Activated naive CD4-positive, alpha-beta T cell treated with anti-CD3 and anti-CD28 coated beads, Interleukin-2, amount 10 ng/mL, durations not matched to agents 7 days and 5 days (primary cell): ENCODE data around the gene TGIF1.
"Not testable (repeated sequence)": the region's sequence is repeated elsewhere in the genome, so short reads cannot be mapped to it uniquely, and the experiment has no call there.

Experiments used
- CTCF ChIA-PET: fragments of 350-600 bp; sonication (Branson Sonifier 250); formaldehyde crosslinking; loops from one replicate; lab custom pipeline; 2021; ENCODE audit warnings: antibody characterized with exemption; lab: Charles Lee
- DNase-seq: peaks from one replicate; pipeline ENCODE4 v3.0.0-alpha.2; 2020
- H3K27ac Mint-ChIP-seq: one replicate; pipeline ENCODE4 v1.8.0; 2021; ENCODE audit warnings: mild to moderate bottlenecking, moderate library complexity, mixed read lengths
- H3K27me3 Mint-ChIP-seq: one replicate; pipeline ENCODE4 v1.8.0; 2021; ENCODE audit warnings: mild to moderate bottlenecking, mixed read lengths
- H3K36me3 Mint-ChIP-seq: one replicate; pipeline ENCODE4 v1.8.0; 2021; ENCODE audit warnings: mixed read lengths
- H3K4me1 Mint-ChIP-seq: one replicate; pipeline ENCODE4 v1.8.0; 2021; ENCODE audit warnings: mixed read lengths
- H3K4me3 Mint-ChIP-seq: one replicate; pipeline ENCODE4 v1.8.0; 2021; ENCODE audit warnings: mild to moderate bottlenecking, moderate library complexity, mixed read lengths
- H3K9me3 Mint-ChIP-seq: one replicate; pipeline ENCODE4 v1.8.0; 2021; ENCODE audit warnings: mixed read lengths

Gene TGIF1

GRCh38 chr18:3450012-3450798 lies at the start of gene TGIF1:
Gene TGIF1 (plus strand): TSS chr18:3450172. CDS start chr18:3450490, 318 bp downstream.
- CTCF ChIA-PET = interaction anchor here (0.5 to 7.5 kb wide), 6 partner anchors 9 to 215 kb away, joined by 3 to 69 read pairs (median 24); partner anchors contain the start of gene MYL12A
- peak; percentile 75 for DNase-seq
- peaks cover 53% of the 10 kb centered on the region for H3K4me1 Mint-ChIP-seq

GRCh38 chr18:3400567-3401296 lies 49.2 kb upstream of the TGIF1 start:
- Mint-ChIP-seq H3K27ac (no peak overlapping the region), H3K36me3 (no peaks in the 10 kb centered on the region), H3K4me1 (peaks cover 9% of the 10 kb centered on the region), H3K4me3 (no peak overlapping the region), H3K9me3 (peaks cover 3% of the 10 kb centered on the region), H3K27me3 (no peaks in the 10 kb centered on the region)
- DNase-seq = no peak
- CTCF ChIA-PET = interaction anchor here (0.7 kb wide), 1 partner anchor 19 kb away, joined by 3 read pairs; no protein-coding TSS in a partner anchor

More at GRCh38 chr18:3450012-3450798, at the start of gene TGIF1:
- Mint-ChIP-seq H3K27me3 (peaks cover 12% of the 10 kb centered on the region), H3K27ac (peak within 1 kb of the TSS; percentile 100), H3K36me3 (peaks cover 2% of the 10 kb centered on the region), H3K9me3 (no peaks in the 10 kb centered on the region), H3K4me3 (peak within 1 kb of the TSS; percentile 94)

DNA sequence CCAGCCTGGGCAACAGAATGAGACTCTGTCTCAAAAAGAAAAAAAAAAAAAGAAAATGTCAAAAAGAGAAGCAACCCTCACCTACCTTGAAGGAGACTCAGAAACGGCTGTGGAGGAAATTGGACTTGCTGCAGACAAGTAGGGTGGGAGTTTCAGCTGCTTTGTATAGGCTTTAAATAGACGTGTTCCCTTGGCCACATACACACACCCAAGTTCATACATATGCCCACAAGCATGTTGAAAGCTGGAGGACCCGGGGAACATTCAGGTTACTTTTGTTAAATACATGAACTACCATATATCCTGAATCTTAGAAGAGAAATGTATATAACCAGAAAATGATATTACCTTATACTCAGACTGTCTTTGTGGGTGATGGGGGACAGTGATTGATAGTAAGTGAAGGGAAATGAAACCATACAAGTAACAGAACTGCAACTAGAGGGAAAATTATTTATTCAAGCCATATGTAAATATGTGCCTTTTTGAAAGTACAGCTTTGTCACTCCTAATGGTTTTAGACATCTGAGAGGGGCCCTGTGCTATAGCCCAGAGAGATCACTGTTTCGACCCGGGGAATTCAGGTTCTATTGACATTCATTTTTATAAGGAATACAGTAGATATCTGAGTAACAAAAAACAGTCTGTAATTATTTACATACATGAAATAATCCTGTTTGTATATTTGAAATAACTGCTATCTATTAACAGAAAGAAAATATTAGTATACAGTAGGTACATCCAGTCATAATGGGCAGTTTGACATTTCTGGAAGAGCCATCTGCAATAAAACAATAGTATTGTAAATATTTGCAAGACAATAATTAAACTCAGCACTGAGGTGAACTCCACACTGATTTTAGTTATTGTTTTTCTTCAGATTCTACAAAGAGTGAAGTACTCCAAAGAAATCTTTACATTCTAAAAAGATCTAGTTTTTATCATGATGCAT lies 48.0 kb upstream of the TGIF1 start:
- no peak for DNase-seq
- CTCF ChIA-PET = interaction anchor here (0.7 kb wide), 1 partner anchor 20 kb away, joined by 3 read pairs; no protein-coding TSS in a partner anchor
- Mint-ChIP-seq H3K4me1 (peaks cover 17% of the 10 kb centered on the region), H3K36me3 (no peaks in the 10 kb centered on the region), H3K9me3 (peaks cover 3% of the 10 kb centered on the region), H3K4me3 (no peak overlapping the region), H3K27me3 (no peaks in the 10 kb centered on the region), H3K27ac (no peak overlapping the region)

- no peak for DNase-seq
- Mint-ChIP-seq H3K9me3 (peaks cover 3% of the 10 kb centered on the region), H3K4me3 (no peak overlapping the region), H3K36me3 (no peaks in the 10 kb centered on the region), H3K27me3 (no peaks in the 10 kb centered on the region), H3K4me1 (peaks cover 17% of the 10 kb centered on the region), H3K27ac (no peak overlapping the region)
- CTCF ChIA-PET = no interaction called here
These were observed 47.0 kb upstream of the TGIF1 start for GRCh38 chr18:3402982-3403451.

DNA sequence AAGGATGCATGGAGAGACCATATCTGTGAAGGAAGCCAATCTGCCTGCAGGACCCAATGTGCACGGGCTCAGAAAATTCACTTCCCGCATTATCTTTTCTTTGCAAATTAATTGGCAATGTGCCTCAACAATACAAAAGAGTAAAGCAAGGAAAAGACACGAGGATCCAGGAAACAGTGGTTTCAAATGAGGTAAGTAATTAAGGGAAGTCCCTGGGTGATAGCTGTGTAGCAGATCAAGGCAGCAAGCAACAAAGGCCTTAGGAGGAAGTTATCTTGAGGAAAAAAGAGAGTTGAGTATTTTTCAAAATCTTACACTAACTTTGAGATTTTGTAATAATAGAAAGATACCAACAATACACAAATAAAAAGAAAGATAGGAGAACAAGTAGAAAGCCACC lies 44.3 kb upstream of the TGIF1 start:
- Mint-ChIP-seq H3K4me3 (no peak overlapping the region), H3K4me1 (peaks cover 17% of the 10 kb centered on the region), H3K36me3 (no peaks in the 10 kb centered on the region), H3K9me3 (peaks cover 3% of the 10 kb centered on the region), H3K27ac (no peak overlapping the region), H3K27me3 (no peaks in the 10 kb centered on the region)
- no peak for DNase-seq
- CTCF ChIA-PET = no interaction called here

DNA sequence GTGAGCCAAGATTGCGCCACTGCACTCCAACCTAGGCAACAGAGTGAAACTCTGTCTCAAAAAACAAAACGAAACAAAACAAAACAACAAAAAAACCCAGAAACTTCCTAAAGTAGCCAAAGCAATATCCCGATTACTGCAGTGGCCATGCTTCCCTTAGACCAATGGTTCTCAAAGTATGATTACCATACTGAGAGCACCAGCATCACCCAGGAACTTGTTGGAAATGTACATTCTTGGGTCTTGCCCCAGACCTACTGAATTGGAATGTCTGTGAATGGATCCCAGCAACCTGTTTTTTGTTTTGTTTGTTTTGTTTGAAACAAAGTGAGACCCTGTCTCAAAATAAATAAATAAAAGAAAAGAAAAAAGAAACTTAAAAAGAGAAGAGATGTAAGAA lies 41.9 kb upstream of the TGIF1 start:
- CTCF ChIA-PET = no interaction called here
- peaks cover 1% of the 10 kb centered on the region for H3K9me3 Mint-ChIP-seq

DNA sequence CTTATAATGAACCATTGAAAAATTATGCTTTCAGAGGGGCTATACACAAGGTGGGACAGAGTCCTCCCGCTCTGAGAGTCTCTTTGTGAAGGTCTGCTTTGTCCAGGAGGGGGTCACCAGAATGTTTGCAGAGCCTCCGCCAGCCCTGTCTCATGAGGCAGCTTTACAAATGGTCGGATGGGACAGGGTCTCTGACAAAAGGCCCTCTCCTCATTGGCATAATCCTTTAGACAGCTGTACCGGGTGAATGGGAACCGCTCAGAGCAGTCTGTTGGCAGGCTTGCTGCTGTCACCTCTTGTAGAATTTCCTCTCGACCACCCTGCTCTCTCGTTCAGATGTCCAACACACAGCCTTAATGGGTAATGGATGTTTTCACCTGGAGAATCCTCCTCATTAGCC lies 40.2 kb upstream of the TGIF1 start:
- H3K4me3 Mint-ChIP-seq = no peak overlapping the region

More for the DNA sequence above, 41.9 kb upstream of the TGIF1 start:
- peaks cover 22% of the 10 kb centered on the region for H3K4me1 Mint-ChIP-seq
- no peak overlapping the region for H3K27ac Mint-ChIP-seq
- H3K27me3 Mint-ChIP-seq = no peaks in the 10 kb centered on the region
- no peaks in the 10 kb centered on the region for H3K36me3 Mint-ChIP-seq
- no peak overlapping the region for H3K4me3 Mint-ChIP-seq
- DNase-seq = no peak

DNA sequence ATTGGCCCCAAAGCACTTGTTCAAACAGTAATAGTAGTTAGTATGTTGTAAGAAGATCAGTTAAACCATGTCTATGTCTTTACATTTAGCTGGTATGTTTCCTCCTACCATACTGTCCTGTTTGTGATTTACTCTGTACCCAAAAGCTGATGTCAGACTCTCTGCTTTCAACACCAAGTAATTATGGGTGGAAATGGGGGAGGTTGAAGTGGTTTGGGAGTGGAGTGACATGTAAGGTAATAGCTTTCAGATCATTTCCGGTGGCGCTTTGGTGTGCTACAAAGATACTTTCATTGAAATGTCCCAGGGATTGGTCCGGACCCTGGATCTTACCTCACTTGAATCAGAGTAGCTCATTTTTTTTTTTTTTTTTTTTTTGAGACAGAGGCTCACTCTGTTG lies 39.7 kb upstream of the TGIF1 start:
- no peak overlapping the region for H3K4me3 Mint-ChIP-seq
- H3K9me3 Mint-ChIP-seq = no peaks in the 10 kb centered on the region
- CTCF ChIA-PET = interaction anchor here (0.8 kb wide), 1 partner anchor 170 kb away, joined by 3 read pairs; no protein-coding TSS in a partner anchor
- no peaks in the 10 kb centered on the region for H3K36me3 Mint-ChIP-seq
- H3K4me1 Mint-ChIP-seq = peaks cover 20% of the 10 kb centered on the region
- peaks cover 3% of the 10 kb centered on the region for H3K27me3 Mint-ChIP-seq
- H3K27ac Mint-ChIP-seq = no peak overlapping the region
- no peak for DNase-seq

More for the DNA sequence above, 40.2 kb upstream of the TGIF1 start:
- Mint-ChIP-seq H3K27me3 (no peaks in the 10 kb centered on the region), H3K4me1 (peaks cover 20% of the 10 kb centered on the region), H3K36me3 (no peaks in the 10 kb centered on the region), H3K27ac (no peak overlapping the region), H3K9me3 (no peaks in the 10 kb centered on the region)
- CTCF ChIA-PET = interaction anchor here (0.8 kb wide), 2 partner anchors 128 to 170 kb away, joined by 3 read pairs; no protein-coding TSS in a partner anchor
- no peak for DNase-seq

GRCh38 chr18:3410876-3411275 lies 39.1 kb upstream of the TGIF1 start:
- CTCF ChIA-PET, H3K4me3 Mint-ChIP-seq, H3K9me3 Mint-ChIP-seq, H3K36me3 Mint-ChIP-seq, H3K27me3 Mint-ChIP-seq, DNase-seq, H3K27ac Mint-ChIP-seq: not testable (repeated sequence)
- peaks cover 15% of the 10 kb centered on the region for H3K4me1 Mint-ChIP-seq

- CTCF ChIA-PET = no interaction called here
- Mint-ChIP-seq H3K27me3 (peaks cover 3% of the 10 kb centered on the region), H3K4me1 (peaks cover 10% of the 10 kb centered on the region), H3K27ac (no peak overlapping the region), H3K4me3 (no peak overlapping the region), H3K36me3 (no peaks in the 10 kb centered on the region), H3K9me3 (no peaks in the 10 kb centered on the region)
- no peak for DNase-seq
These were observed 38.6 kb upstream of the TGIF1 start for GRCh38 chr18:3411327-3411726.

DNA sequence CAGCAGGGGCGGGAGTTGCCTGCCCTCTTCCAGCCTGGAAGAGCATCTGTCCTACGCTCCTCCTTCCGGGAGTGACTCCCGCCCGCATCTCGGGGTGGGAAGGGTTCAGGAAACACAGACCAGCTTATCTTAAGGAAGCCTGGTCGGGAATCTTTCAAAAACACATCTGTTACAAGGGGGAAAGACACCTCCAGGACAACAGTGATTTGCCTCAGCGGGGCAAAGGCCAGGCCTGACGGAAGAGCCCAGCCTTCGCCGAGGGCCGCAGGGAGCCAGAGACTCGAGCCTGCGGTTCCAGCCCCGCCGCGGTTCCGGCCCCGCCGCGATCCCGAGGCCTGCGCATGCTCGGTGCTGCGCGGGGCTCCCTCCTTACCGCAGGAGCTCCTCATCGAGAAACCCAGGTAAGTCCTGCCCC lies 38.1 kb upstream of the TGIF1 start:
- CTCF ChIA-PET = no interaction called here
- H3K4me1 Mint-ChIP-seq = peaks cover 9% of the 10 kb centered on the region
- H3K27ac Mint-ChIP-seq = no peak overlapping the region
- no peak overlapping the region for H3K4me3 Mint-ChIP-seq
- H3K27me3 Mint-ChIP-seq = peaks cover 3% of the 10 kb centered on the region
- DNase-seq = peak; percentile 36
- no peaks in the 10 kb centered on the region for H3K36me3 Mint-ChIP-seq
- H3K9me3 Mint-ChIP-seq = no peaks in the 10 kb centered on the region

DNA sequence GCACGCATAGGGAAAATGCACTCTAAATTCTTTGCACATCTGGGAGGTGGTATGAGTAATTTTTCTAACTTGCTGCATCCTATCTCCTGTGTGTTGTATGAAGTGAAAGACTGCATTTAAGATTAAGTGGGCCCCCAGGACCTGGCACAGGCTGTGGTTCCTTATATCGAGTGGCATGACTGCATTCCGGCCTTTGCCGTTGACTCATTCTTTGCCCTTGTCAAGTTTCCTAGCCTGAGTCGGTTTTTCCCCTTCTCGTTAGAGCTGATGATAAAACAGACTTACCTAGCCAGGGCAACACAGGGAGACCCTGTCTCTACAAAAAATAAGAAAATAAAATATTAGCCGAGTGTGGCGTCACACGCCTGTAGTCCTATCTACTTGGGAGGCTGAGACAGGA lies 37.4 kb upstream of the TGIF1 start:
- CTCF ChIA-PET, H3K9me3 Mint-ChIP-seq, H3K27me3 Mint-ChIP-seq, H3K4me1 Mint-ChIP-seq, DNase-seq, H3K4me3 Mint-ChIP-seq, H3K27ac Mint-ChIP-seq, H3K36me3 Mint-ChIP-seq: not testable (repeated sequence)

DNA sequence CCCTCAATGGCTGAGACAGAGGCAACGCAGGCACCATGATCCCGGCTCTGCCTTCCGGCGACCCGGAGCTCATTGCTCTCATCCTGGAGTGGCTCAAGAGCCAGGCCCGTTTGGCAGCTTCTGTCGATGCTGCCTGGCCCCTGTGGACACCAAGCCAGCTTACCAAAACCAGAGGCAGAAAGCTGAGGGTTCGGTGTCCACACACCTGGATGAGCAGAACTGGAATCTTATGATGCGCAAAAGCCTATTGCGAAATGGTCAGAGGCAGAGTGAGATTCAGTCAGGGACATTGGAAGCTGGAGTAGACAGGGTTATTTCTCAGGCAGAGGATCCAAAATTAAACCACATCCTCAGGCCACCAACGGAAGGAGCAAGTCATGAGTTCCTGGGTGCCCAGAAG lies 34.9 kb upstream of the TGIF1 start:
- no peak overlapping the region for H3K27ac Mint-ChIP-seq
- CTCF ChIA-PET = no interaction called here
- H3K36me3 Mint-ChIP-seq = no peaks in the 10 kb centered on the region
- no peak overlapping the region for H3K4me3 Mint-ChIP-seq
- peaks cover 3% of the 10 kb centered on the region for H3K27me3 Mint-ChIP-seq
- H3K4me1 Mint-ChIP-seq = peaks cover 9% of the 10 kb centered on the region
- H3K9me3 Mint-ChIP-seq = no peaks in the 10 kb centered on the region
- no peak for DNase-seq
